ENCODE results near the gene SOX1.

The SOX1 gene

GRCh38 chr13:112029143-112029542 lies 37.8 kb upstream of the SOX1 start:
- H3K36me3 ChIP-seq (ENCODE audit: control insufficient read depth in 1 of 2, insufficient read depth in 2 of 2, low read depth in 1 of 2, low read length in 2 of 2) = no peaks in the 10 kb centered on the region
- peaks cover 1% of the 10 kb centered on the region for H3K9me3 ChIP-seq (ENCODE audit: control insufficient read depth, low read length)
- H3K4me3 ChIP-seq (ENCODE audit: insufficient read depth in 1 of 2, low read depth in 1 of 2, low read length in 2 of 2) = no peak overlapping the region
- no peaks in the 10 kb centered on the region for H3K4me1 ChIP-seq (ENCODE audit: control insufficient read depth, insufficient read depth, low read depth, low read length)
- H3K27me3 ChIP-seq (ENCODE audit: control insufficient read depth in 1 of 2, insufficient read depth in 1 of 2, low read length in 2 of 2) = no peaks in the 10 kb centered on the region
- no peak overlapping the region for H3K4ac ChIP-seq (ENCODE audit: low read depth in 1 of 2, low read length in 2 of 2)
- WGBS = 87% methylated on average over 11 of the region's 11 CpGs
- no peak overlapping the region for H2BK15ac ChIP-seq (ENCODE audit: low read depth, poor library complexity, severe bottlenecking)
- no peak overlapping the region for H2BK12ac ChIP-seq (ENCODE audit: low read length in 2 of 2)
- H2AK5ac ChIP-seq (ENCODE audit: low read length, severe bottlenecking) = no peak overlapping the region
- no peak overlapping the region for H3K23ac ChIP-seq (ENCODE audit: low read length in 2 of 2)
- no peak overlapping the region for H3K27ac ChIP-seq (ENCODE audit: low read length, poor library complexity, severe bottlenecking)
- H3K14ac ChIP-seq (ENCODE audit: low read length in 2 of 2) = no peak overlapping the region
- H4K8ac ChIP-seq (ENCODE audit: low read length) = no peak overlapping the region
- H3K18ac ChIP-seq (ENCODE audit: low read depth in 1 of 2, low read length in 2 of 2) = no peak overlapping the region
- no peak overlapping the region for H2BK120ac ChIP-seq (ENCODE audit: low read depth, low read length)
- no peaks in the 10 kb centered on the region for H3K79me1 ChIP-seq (replicated peaks; ENCODE audit: low read length, poor library complexity, severe bottlenecking)
- no peak overlapping the region for H4K91ac ChIP-seq (ENCODE audit: low read length)
- H2BK5ac ChIP-seq (ENCODE audit: low read depth, low read length, poor library complexity, severe bottlenecking) = no peak overlapping the region
- H2AFZ ChIP-seq (ENCODE audit: low read depth, low read length) = no peak overlapping the region
- no peak for DNase-seq
- H3K4me2 ChIP-seq (ENCODE audit: low read length, poor library complexity, severe bottlenecking) = no peak overlapping the region
- no peak overlapping the region for H3K9ac ChIP-seq (ENCODE audit: low read length)

- no peaks in the 10 kb centered on the region for H3K27me3 ChIP-seq (ENCODE audit: control insufficient read depth in 1 of 2, insufficient read depth in 1 of 2, low read length in 2 of 2)
- no peak overlapping the region for H4K8ac ChIP-seq (ENCODE audit: low read length)
- no peak overlapping the region for H3K14ac ChIP-seq (ENCODE audit: low read length in 2 of 2)
- 69% methylated on average over 18 of the region's 18 CpGs for WGBS
- no peak overlapping the region for H2BK120ac ChIP-seq (ENCODE audit: low read depth, low read length)
- no peaks in the 10 kb centered on the region for H3K9me3 ChIP-seq (ENCODE audit: control insufficient read depth, low read length)
- no peak overlapping the region for H3K4me3 ChIP-seq (ENCODE audit: insufficient read depth in 1 of 2, low read depth in 1 of 2, low read length in 2 of 2)
- no peak overlapping the region for H3K18ac ChIP-seq (ENCODE audit: low read depth in 1 of 2, low read length in 2 of 2)
- H3K79me1 ChIP-seq (replicated peaks; ENCODE audit: low read length, poor library complexity, severe bottlenecking) = no peaks in the 10 kb centered on the region
- no peaks in the 10 kb centered on the region for H3K4me1 ChIP-seq (ENCODE audit: control insufficient read depth, insufficient read depth, low read depth, low read length)
- no peak overlapping the region for H4K91ac ChIP-seq (ENCODE audit: low read length)
- no peak overlapping the region for H2AFZ ChIP-seq (ENCODE audit: low read depth, low read length)
- no peaks in the 10 kb centered on the region for H3K36me3 ChIP-seq (ENCODE audit: control insufficient read depth in 1 of 2, insufficient read depth in 2 of 2, low read depth in 1 of 2, low read length in 2 of 2)
- H3K4me2 ChIP-seq (ENCODE audit: low read length, poor library complexity, severe bottlenecking) = no peak overlapping the region
- H3K9ac ChIP-seq (ENCODE audit: low read length) = no peak overlapping the region
- no peak overlapping the region for H3K23ac ChIP-seq (ENCODE audit: low read length in 2 of 2)
- no peak overlapping the region for H2BK15ac ChIP-seq (ENCODE audit: low read depth, poor library complexity, severe bottlenecking)
- H2AK5ac ChIP-seq (ENCODE audit: low read length, severe bottlenecking) = no peak overlapping the region
- no peak overlapping the region for H3K27ac ChIP-seq (ENCODE audit: low read length, poor library complexity, severe bottlenecking)
- H2BK5ac ChIP-seq (ENCODE audit: low read depth, low read length, poor library complexity, severe bottlenecking) = no peak overlapping the region
- no peak overlapping the region for H2BK12ac ChIP-seq (ENCODE audit: low read length in 2 of 2)
- no peak for DNase-seq
- no peak overlapping the region for H3K4ac ChIP-seq (ENCODE audit: low read depth in 1 of 2, low read length in 2 of 2)
Observed at GRCh38 chr13:112032186-112032993, 34.6 kb upstream of the SOX1 start.

GRCh38 chr13:112034231-112034630 lies 32.7 kb upstream of the SOX1 start:
- no peak overlapping the region for H4K91ac ChIP-seq (ENCODE audit: low read length)
- no peak overlapping the region for H3K27ac ChIP-seq (ENCODE audit: low read length, poor library complexity, severe bottlenecking)
- H3K4me1 ChIP-seq (ENCODE audit: control insufficient read depth, insufficient read depth, low read depth, low read length) = no peaks in the 10 kb centered on the region
- no peak overlapping the region for H3K4ac ChIP-seq (ENCODE audit: low read depth in 1 of 2, low read length in 2 of 2)
- no peaks in the 10 kb centered on the region for H3K36me3 ChIP-seq (ENCODE audit: control insufficient read depth in 1 of 2, insufficient read depth in 2 of 2, low read depth in 1 of 2, low read length in 2 of 2)
- no peak overlapping the region for H2AK5ac ChIP-seq (ENCODE audit: low read length, severe bottlenecking)
- no peak overlapping the region for H2AFZ ChIP-seq (ENCODE audit: low read depth, low read length)
- no peak overlapping the region for H4K8ac ChIP-seq (ENCODE audit: low read length)
- no peak overlapping the region for H3K23ac ChIP-seq (ENCODE audit: low read length in 2 of 2)
- H3K27me3 ChIP-seq (ENCODE audit: control insufficient read depth in 1 of 2, insufficient read depth in 1 of 2, low read length in 2 of 2) = no peaks in the 10 kb centered on the region
- H3K9ac ChIP-seq (ENCODE audit: low read length) = no peak overlapping the region
- H3K18ac ChIP-seq (ENCODE audit: low read depth in 1 of 2, low read length in 2 of 2) = no peak overlapping the region
- no peak overlapping the region for H3K4me2 ChIP-seq (ENCODE audit: low read length, poor library complexity, severe bottlenecking)
- no peaks in the 10 kb centered on the region for H3K9me3 ChIP-seq (ENCODE audit: control insufficient read depth, low read length)
- no peak overlapping the region for H2BK12ac ChIP-seq (ENCODE audit: low read length in 2 of 2)
- H3K79me1 ChIP-seq (replicated peaks; ENCODE audit: low read length, poor library complexity, severe bottlenecking) = no peaks in the 10 kb centered on the region
- no peak overlapping the region for H2BK5ac ChIP-seq (ENCODE audit: low read depth, low read length, poor library complexity, severe bottlenecking)
- no peak overlapping the region for H2BK120ac ChIP-seq (ENCODE audit: low read depth, low read length)
- 79% methylated on average over 12 of the region's 12 CpGs for WGBS
- no peak overlapping the region for H2BK15ac ChIP-seq (ENCODE audit: low read depth, poor library complexity, severe bottlenecking)
- no peak for DNase-seq
- no peak overlapping the region for H3K14ac ChIP-seq (ENCODE audit: low read length in 2 of 2)
- H3K4me3 ChIP-seq (ENCODE audit: insufficient read depth in 1 of 2, low read depth in 1 of 2, low read length in 2 of 2) = no peak overlapping the region

- H3K4ac ChIP-seq (ENCODE audit: low read depth in 1 of 2, low read length in 2 of 2) = no peak overlapping the region
- no peak for DNase-seq
- H4K91ac ChIP-seq (ENCODE audit: low read length) = no peak overlapping the region
- no peak overlapping the region for H2BK5ac ChIP-seq (ENCODE audit: low read depth, low read length, poor library complexity, severe bottlenecking)
- no peak overlapping the region for H2AK5ac ChIP-seq (ENCODE audit: low read length, severe bottlenecking)
- no peak overlapping the region for H3K9ac ChIP-seq (ENCODE audit: low read length)
- H4K8ac ChIP-seq (ENCODE audit: low read length) = no peak overlapping the region
- no peaks in the 10 kb centered on the region for H3K36me3 ChIP-seq (ENCODE audit: control insufficient read depth in 1 of 2, insufficient read depth in 2 of 2, low read depth in 1 of 2, low read length in 2 of 2)
- H3K4me3 ChIP-seq (ENCODE audit: insufficient read depth in 1 of 2, low read depth in 1 of 2, low read length in 2 of 2) = no peak overlapping the region
- H2BK120ac ChIP-seq (ENCODE audit: low read depth, low read length) = no peak overlapping the region
- no peaks in the 10 kb centered on the region for H3K27me3 ChIP-seq (ENCODE audit: control insufficient read depth in 1 of 2, insufficient read depth in 1 of 2, low read length in 2 of 2)
- H3K14ac ChIP-seq (ENCODE audit: low read length in 2 of 2) = no peak overlapping the region
- H3K4me1 ChIP-seq (ENCODE audit: control insufficient read depth, insufficient read depth, low read depth, low read length) = no peaks in the 10 kb centered on the region
- H3K9me3 ChIP-seq (ENCODE audit: control insufficient read depth, low read length) = no peaks in the 10 kb centered on the region
- no peak overlapping the region for H2AFZ ChIP-seq (ENCODE audit: low read depth, low read length)
- H3K4me2 ChIP-seq (ENCODE audit: low read length, poor library complexity, severe bottlenecking) = no peak overlapping the region
- no peak overlapping the region for H3K23ac ChIP-seq (ENCODE audit: low read length in 2 of 2)
- WGBS = 74% methylated on average over 5 of the region's 6 CpGs
- H3K27ac ChIP-seq (ENCODE audit: low read length, poor library complexity, severe bottlenecking) = no peak overlapping the region
- no peak overlapping the region for H2BK12ac ChIP-seq (ENCODE audit: low read length in 2 of 2)
- no peak overlapping the region for H2BK15ac ChIP-seq (ENCODE audit: low read depth, poor library complexity, severe bottlenecking)
- no peaks in the 10 kb centered on the region for H3K79me1 ChIP-seq (replicated peaks; ENCODE audit: low read length, poor library complexity, severe bottlenecking)
- H3K18ac ChIP-seq (ENCODE audit: low read depth in 1 of 2, low read length in 2 of 2) = no peak overlapping the region
Observed at GRCh38 chr13:112034846-112035245, 32.1 kb upstream of the SOX1 start.
